ENCODE data around the gene PLAAT4. TPM values are rescaled to one million over a fixed set of nuclear protein-coding genes. Genes with fewer than 3 reads are reported as not detected.
"Not testable (repeated sequence)": the region's sequence is repeated elsewhere in the genome, so short reads cannot be mapped to it uniquely, and the experiment has no call there.

PLAAT4 gene
- total RNA-seq, 1 donor from 2014 or later = 150 TPM

GRCh38 chr11:63574856-63575602 lies 38.4 kb downstream of the PLAAT4 start:
- H3K27ac ChIP-seq = peak overlapping the region; percentile 76
- TF ChIP-seq CTCF (IDR thresholded peaks at IDR 0.05) = no peak
- no peaks in the 10 kb centered on the region for H3K36me3 ChIP-seq
- intact Hi-C loops (cut with DNase I) = no loop called here
- DNase-seq = no peak
- peak overlapping the region; percentile 37 for H3K4me3 ChIP-seq
- ATAC-seq = peak; percentile 62 to 74
- peaks cover 2% of the 10 kb centered on the region for H3K9me3 ChIP-seq
- H3K27me3 ChIP-seq (ENCODE audit: low read depth) = no peaks in the 10 kb centered on the region
- H3K4me1 ChIP-seq = peaks cover 27% of the 10 kb centered on the region

- intact Hi-C loops (cut with DNase I); H3K9me3 ChIP-seq; ATAC-seq; DNase-seq; H3K27me3 ChIP-seq (ENCODE audit: low read depth); H3K27ac ChIP-seq; H3K4me3 ChIP-seq: not testable (repeated sequence)
- Histone ChIP-seq H3K36me3 (peaks cover 17% of the 10 kb centered on the region), H3K4me1 (peaks cover 20% of the 10 kb centered on the region)
These were observed 42.3 kb downstream of the PLAAT4 start for GRCh38 chr11:63578882-63579281.

GRCh38 chr11:63581224-63581623 lies 44.6 kb downstream of the PLAAT4 start:
- H3K27ac ChIP-seq; H3K4me3 ChIP-seq; intact Hi-C loops (cut with DNase I); ATAC-seq; H3K27me3 ChIP-seq (ENCODE audit: low read depth); H3K4me1 ChIP-seq; DNase-seq; H3K9me3 ChIP-seq: not testable (repeated sequence)
- H3K36me3 ChIP-seq = peaks cover 31% of the 10 kb centered on the region

- no peak for DNase-seq
- peaks cover 51% of the 10 kb centered on the region for H3K36me3 ChIP-seq
These were observed 46.7 kb downstream of the PLAAT4 start for GRCh38 chr11:63583357-63583677.

GRCh38 chr11:63586451-63587166 lies 50.0 kb downstream of the PLAAT4 start:
- Histone ChIP-seq H3K36me3 (peaks cover 76% of the 10 kb centered on the region), H3K9me3 (no peaks in the 10 kb centered on the region), H3K27ac (no peak overlapping the region), H3K4me3 (no peak overlapping the region), H3K4me1 (no peaks in the 10 kb centered on the region), H3K27me3 (ENCODE audit: low read depth) (no peaks in the 10 kb centered on the region)
- no peak for ATAC-seq
- no peak for DNase-seq
- no peak for TF ChIP-seq CTCF (IDR thresholded peaks at IDR 0.05)
- intact Hi-C loops (cut with DNase I) = no loop called here

More at GRCh38 chr11:63583357-63583677, 46.7 kb downstream of the PLAAT4 start:
- ATAC-seq = no peak
- H3K4me1 ChIP-seq = no peaks in the 10 kb centered on the region
- no peaks in the 10 kb centered on the region for H3K27me3 ChIP-seq (ENCODE audit: low read depth)
- intact Hi-C loops (cut with DNase I) = no loop called here
- no peak overlapping the region for H3K4me3 ChIP-seq
- TF ChIP-seq CTCF (IDR thresholded peaks at IDR 0.05) = no peak
- H3K9me3 ChIP-seq = peaks cover 4% of the 10 kb centered on the region
- no peak overlapping the region for H3K27ac ChIP-seq

GRCh38 chr11:63589000-63589399 lies 52.4 kb downstream of the PLAAT4 start:
- Histone ChIP-seq H3K27me3 (ENCODE audit: low read depth) (no peaks in the 10 kb centered on the region), H3K4me3 (no peak overlapping the region), H3K27ac (no peak overlapping the region), H3K4me1 (no peaks in the 10 kb centered on the region), H3K36me3 (peaks cover 82% of the 10 kb centered on the region), H3K9me3 (no peaks in the 10 kb centered on the region)
- ATAC-seq (no peak), DNase-seq (no peak)
- no peak for TF ChIP-seq CTCF (IDR thresholded peaks at IDR 0.05)
- intact Hi-C loops (cut with DNase I) = no loop called here
